ENCODE results near the gene ANGEL2.

ANGEL2 gene

DNA sequence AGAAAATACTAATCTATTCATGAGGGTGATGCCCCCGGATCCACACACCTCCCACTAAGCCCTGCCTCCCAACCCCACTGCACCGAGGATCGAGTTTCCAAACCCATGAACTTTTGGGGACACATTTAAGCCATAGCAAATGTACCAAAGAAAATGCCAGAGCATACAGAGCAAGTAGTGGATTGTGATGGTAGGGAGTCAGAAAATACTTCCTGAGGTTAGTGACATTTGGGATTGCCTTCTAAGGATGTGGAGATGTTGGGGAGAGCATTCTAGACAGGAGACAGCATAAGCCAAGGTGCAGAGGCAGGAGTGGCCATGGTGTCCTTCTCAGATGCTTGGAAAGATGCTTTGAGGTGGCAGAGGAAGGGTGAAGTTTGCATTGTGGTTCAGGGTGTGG, 32.2 kb downstream of the ANGEL2 start:
- CTCF ChIA-PET: interaction anchor here (5.2 kb wide), 1 partner anchor 12 kb away, joined by 45 read pairs; no protein-coding TSS in a partner anchor
- DNase-seq (ENCODE audit: extremely low spot score): no peak
- TF ChIP-seq, protein P1, sequence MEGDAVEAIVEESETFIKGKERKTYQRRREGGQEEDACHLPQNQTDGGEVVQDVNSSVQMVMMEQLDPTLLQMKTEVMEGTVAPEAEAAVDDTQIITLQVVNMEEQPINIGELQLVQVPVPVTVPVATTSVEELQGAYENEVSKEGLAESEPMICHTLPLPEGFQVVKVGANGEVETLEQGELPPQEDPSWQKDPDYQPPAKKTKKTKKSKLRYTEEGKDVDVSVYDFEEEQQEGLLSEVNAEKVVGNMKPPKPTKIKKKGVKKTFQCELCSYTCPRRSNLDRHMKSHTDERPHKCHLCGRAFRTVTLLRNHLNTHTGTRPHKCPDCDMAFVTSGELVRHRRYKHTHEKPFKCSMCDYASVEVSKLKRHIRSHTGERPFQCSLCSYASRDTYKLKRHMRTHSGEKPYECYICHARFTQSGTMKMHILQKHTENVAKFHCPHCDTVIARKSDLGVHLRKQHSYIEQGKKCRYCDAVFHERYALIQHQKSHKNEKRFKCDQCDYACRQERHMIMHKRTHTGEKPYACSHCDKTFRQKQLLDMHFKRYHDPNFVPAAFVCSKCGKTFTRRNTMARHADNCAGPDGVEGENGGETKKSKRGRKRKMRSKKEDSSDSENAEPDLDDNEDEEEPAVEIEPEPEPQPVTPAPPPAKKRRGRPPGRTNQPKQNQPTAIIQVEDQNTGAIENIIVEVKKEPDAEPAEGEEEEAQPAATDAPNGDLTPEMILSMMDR (IDR thresholded peaks at IDR 0.05; ENCODE audit: control extremely low read depth, extremely low read depth, low read depth, missing control alignments): no peak
- POLR2A ChIA-PET: no interaction called here

- TF ChIP-seq, protein P1 (IDR thresholded peaks at IDR 0.05; ENCODE audit: control extremely low read depth, extremely low read depth, low read depth, missing control alignments): no peak
- ChIA-PET POLR2A (interaction anchor here (0.6 kb wide), 1 partner anchor 162 kb away, joined by 3 read pairs; no protein-coding TSS in a partner anchor), CTCF (interaction anchor here (0.7 to 8.0 kb wide), 8 partner anchors 8 to 318 kb away, joined by 3 to 87 read pairs (median 3); partner anchors contain the start of genes FLVCR1 and VASH2)
- DNase-seq (ENCODE audit: extremely low spot score): no peak
These were observed 33.1 kb downstream of the ANGEL2 start for GRCh38 chr1:212982430-212983152.

GRCh38 chr1:212981571-212982328, 33.9 kb downstream of the ANGEL2 start:
- DNase-seq (ENCODE audit: extremely low spot score): no peak
- TF ChIP-seq, protein P1 (IDR thresholded peaks at IDR 0.05; ENCODE audit: control extremely low read depth, extremely low read depth, low read depth, missing control alignments): no peak
- POLR2A ChIA-PET: interaction anchor here (0.5 to 0.6 kb wide), 2 partner anchors 161 to 1094 kb away, joined by 3 to 4 read pairs; no protein-coding TSS in a partner anchor
- CTCF ChIA-PET: interaction anchor here (0.7 to 8.0 kb wide), 7 partner anchors 8 to 124 kb away, joined by 3 to 87 read pairs (median 3); partner anchors contain the start of genes FLVCR1 and VASH2

- CTCF ChIA-PET: interaction anchor here (1.2 to 8.0 kb wide), 5 partner anchors 9 to 33 kb away, joined by 3 to 87 read pairs (median 8); no protein-coding TSS in a partner anchor
- POLR2A ChIA-PET: interaction anchor here (0.5 kb wide), 3 partner anchors 9 to 1094 kb away, joined by 3 to 4 read pairs (median 4); no protein-coding TSS in a partner anchor
- DNase-seq (ENCODE audit: extremely low spot score): no peak
- TF ChIP-seq, protein P1 (IDR thresholded peaks at IDR 0.05; ENCODE audit: control extremely low read depth, extremely low read depth, low read depth, missing control alignments): no peak
These were observed 34.6 kb downstream of the ANGEL2 start for GRCh38 chr1:212981025-212981495.

- ChIA-PET POLR2A (interaction anchor here (0.5 to 0.6 kb wide), 3 partner anchors 9 to 163 kb away, joined by 3 to 11 read pairs (median 4); no protein-coding TSS in a partner anchor), CTCF (interaction anchor here (0.8 to 8.0 kb wide), 12 partner anchors 8 to 186 kb away, joined by 3 to 87 read pairs (median 4); no protein-coding TSS in a partner anchor)
- TF ChIP-seq, protein P1 (IDR thresholded peaks at IDR 0.05; ENCODE audit: control extremely low read depth, extremely low read depth, low read depth, missing control alignments): peak; percentile 24
- no peak for DNase-seq (ENCODE audit: extremely low spot score)
These were observed 35.4 kb downstream of the ANGEL2 start for GRCh38 chr1:212980123-212980785.

Measured in GM10248 (cell line).